DMS53 treated with DMSO at 0.1 percent for 48 hours (cell line): ENCODE data around the gene SLC66A2.
"Not testable (repeated sequence)": the region's sequence is repeated elsewhere in the genome, so short reads cannot be mapped to it uniquely, and the experiment has no call there.

Experiments used
- DNase-seq: peaks from one replicate; lab custom pipeline; 2025; ENCODE audit not compliant: unreplicated experiment; lab: John Stamatoyannopoulos, UW

Gene SLC66A2

GRCh38 chr18:79951545-79952455, at the start of gene SLC66A2:
TSS of gene SLC66A2 (minus strand) at chr18:79951653. CDS start at chr18:79950926, 727 bp downstream.
- peak; percentile 76 for DNase-seq

- DNase-seq = no peak
Observed at GRCh38 chr18:80000877-80001276, 49.4 kb upstream of the SLC66A2 start.

- not testable (repeated sequence) for DNase-seq
Observed at GRCh38 chr18:79999701-80000100, 48.2 kb upstream of the SLC66A2 start.

GRCh38 chr18:79991494-79991893, 40.0 kb upstream of the SLC66A2 start:
- DNase-seq = no peak

- DNase-seq = no peak
Observed at GRCh38 chr18:79989195-79989497, 37.7 kb upstream of the SLC66A2 start.

GRCh38 chr18:79988451-79989194, 37.2 kb upstream of the SLC66A2 start, which contains the start of gene TXNL4A:
TSS of gene TXNL4A (minus strand) at chr18:79988563. CDS start at chr18:79988392, 171 bp downstream.
- DNase-seq = peak; percentile 89

GRCh38 chr18:79988071-79988450, 36.6 kb upstream of the SLC66A2 start:
- DNase-seq = peak; percentile 54

GRCh38 chr18:79987566-79987965, 36.1 kb upstream of the SLC66A2 start:
- DNase-seq = no peak

GRCh38 chr18:79986726-79987125, 35.3 kb upstream of the SLC66A2 start:
- no peak for DNase-seq

- DNase-seq = no peak
Observed at GRCh38 chr18:79985172-79985571, 33.7 kb upstream of the SLC66A2 start.

- DNase-seq = no peak
Observed at GRCh38 chr18:79983793-79984192, 32.3 kb upstream of the SLC66A2 start.

GRCh38 chr18:79983253-79983652, 31.8 kb upstream of the SLC66A2 start:
- no peak for DNase-seq

- no peak for DNase-seq
Observed at GRCh38 chr18:79982736-79983135, 31.3 kb upstream of the SLC66A2 start.

- no peak for DNase-seq
Observed at GRCh38 chr18:79980585-79980984, 29.1 kb upstream of the SLC66A2 start.

- no peak for DNase-seq
Observed at GRCh38 chr18:79979843-79980242, 28.4 kb upstream of the SLC66A2 start.

GRCh38 chr18:79975985-79976680, 24.7 kb upstream of the SLC66A2 start:
- no peak for DNase-seq

- DNase-seq = no peak
Observed at GRCh38 chr18:79975043-79975442, 23.6 kb upstream of the SLC66A2 start.

GRCh38 chr18:79974025-79974654, 22.7 kb upstream of the SLC66A2 start:
- DNase-seq = no peak

GRCh38 chr18:79973517-79973916, 22.1 kb upstream of the SLC66A2 start:
- DNase-seq = no peak

- no peak for DNase-seq
Observed at GRCh38 chr18:79972720-79973119, 21.3 kb upstream of the SLC66A2 start.

GRCh38 chr18:79971986-79972385, 20.5 kb upstream of the SLC66A2 start:
- no peak for DNase-seq
